GM19025 (cell line): Measurements from ENCODE around the gene SDK2.

Experiments
- ATAC-seq: cut with Tn5 transposase; IDR thresholded peaks from one replicate; pipeline ENCODE4 v1.9.1; 2021; ENCODE audit warnings: mild to moderate bottlenecking, low read depth, moderate library complexity; ENCODE audit not compliant: unreplicated experiment

SDK2 gene

GRCh38 chr17:73635101-73635817 is 9.0 kb downstream of the SDK2 start:
- no peak for ATAC-seq

GRCh38 chr17:73634629-73635028 is 9.6 kb downstream of the SDK2 start:
- no peak for ATAC-seq

DNA sequence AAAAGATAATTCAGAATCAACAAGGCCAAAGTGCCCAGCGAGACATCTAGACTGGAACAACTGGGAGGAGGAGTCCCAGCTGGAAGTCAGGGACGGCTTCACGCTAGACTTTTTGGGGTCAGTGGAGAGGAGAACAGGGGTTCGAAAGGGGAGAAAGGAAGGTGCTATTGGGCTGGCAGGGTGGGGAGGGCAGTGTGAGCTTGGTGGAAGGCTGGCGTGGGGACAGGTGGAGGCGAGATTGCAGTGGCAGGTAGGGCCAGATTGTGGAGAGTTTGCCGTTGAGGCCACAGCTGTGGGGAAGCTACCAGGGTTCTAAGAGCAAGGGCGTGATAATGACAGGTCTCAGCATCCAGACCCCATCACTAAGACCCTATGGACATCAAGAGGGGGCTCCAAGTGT is 10.5 kb downstream of the SDK2 start:
- no peak for ATAC-seq

DNA sequence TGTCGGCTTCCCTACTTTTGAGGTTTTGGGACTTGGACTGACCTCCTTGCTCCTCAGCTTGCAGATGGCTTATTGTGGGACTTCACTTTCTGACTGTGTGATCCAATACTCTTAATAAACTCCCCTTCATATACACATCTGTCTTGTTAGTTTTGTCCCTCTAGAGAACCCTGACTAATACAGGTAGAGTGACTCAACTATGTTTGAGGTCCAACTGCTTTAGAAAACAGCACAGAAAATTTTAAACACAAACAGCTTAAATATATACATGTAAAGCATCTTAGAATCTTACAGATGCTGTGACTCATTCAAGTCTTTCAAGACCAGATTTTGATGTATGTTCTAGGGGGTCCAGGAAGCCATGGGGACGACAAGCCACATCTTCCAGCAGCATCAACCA is 11.7 kb downstream of the SDK2 start:
- ATAC-seq: no peak

DNA sequence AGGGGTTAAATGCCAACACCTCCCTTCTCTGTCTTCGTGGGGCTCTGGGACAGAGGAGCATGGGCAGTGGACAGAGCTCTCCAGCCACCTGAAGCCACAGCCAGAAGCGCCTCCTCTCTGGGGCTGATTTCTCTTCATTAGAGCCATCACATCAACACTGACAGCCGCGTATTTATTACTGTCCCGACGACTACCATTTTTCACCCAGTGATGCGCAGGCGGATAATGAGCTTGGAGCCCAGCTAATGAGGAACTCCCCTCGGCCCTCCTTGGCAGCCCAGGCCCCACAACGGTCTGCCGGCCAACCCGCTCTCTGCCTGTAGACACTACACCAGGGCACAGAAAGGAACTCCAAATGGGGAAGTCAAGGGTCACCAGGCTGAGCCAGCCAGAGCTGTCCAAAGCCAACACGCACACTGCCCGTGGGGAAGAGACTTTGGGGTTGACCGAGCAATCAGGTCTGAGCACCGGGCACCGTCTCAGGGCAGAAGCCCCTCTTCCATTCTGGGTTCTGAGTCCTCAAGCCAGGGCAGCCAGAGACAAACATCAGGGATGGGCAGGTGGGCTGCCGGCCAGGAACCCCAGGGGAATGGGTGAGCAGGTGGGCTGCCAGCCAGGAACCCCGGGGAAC is 13.2 kb downstream of the SDK2 start:
- no peak for ATAC-seq

DNA sequence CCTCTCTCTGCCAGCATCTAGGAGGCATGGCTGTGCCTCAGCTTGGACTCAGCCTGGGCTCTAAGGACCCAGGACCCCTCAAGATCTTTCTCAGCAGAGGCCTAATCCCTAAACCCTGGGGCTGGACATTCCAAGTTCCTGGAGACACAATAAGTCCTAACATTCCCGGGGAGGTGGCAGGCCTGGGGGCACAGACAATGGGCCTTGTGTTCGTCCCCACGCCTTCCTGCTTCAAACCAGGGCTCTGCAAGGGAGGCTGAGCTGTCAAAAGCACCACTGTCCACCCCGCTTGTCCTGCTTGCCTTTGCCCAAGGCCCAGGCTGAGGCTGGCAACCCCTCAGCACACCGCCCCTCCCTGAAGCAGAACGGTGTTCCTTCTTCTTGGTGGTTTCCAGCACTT is 13.7 kb downstream of the SDK2 start:
- ATAC-seq: no peak

GRCh38 chr17:73628642-73629552 is 15.3 kb downstream of the SDK2 start:
- ATAC-seq: no peak

- ATAC-seq: no peak
These were observed 18.1 kb downstream of the SDK2 start for GRCh38 chr17:73625991-73626673.

DNA sequence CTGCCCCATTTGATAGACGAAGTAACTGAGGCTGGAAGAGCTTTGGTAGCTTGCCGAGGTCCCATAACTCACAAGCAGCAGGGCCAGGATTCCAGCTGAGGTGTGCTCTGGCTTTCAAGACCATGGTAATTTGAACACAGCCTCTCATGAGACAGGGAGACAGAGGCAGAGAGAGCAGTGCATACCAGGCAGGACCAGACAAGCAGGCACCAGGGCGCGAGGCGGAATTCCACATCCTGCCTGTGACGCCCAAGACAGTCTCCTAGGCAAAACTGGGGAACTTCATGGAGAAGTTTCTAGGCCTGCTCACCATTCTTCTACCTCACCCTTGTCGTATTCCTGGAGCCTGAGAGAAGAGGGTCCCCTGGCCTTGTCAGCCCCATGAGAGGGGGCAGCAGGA is 19.2 kb downstream of the SDK2 start:
- ATAC-seq: no peak

GRCh38 chr17:73624496-73624988 is 19.7 kb downstream of the SDK2 start:
- no peak for ATAC-seq

- no peak for ATAC-seq
These were observed 20.4 kb downstream of the SDK2 start for GRCh38 chr17:73623818-73624217.

DNA sequence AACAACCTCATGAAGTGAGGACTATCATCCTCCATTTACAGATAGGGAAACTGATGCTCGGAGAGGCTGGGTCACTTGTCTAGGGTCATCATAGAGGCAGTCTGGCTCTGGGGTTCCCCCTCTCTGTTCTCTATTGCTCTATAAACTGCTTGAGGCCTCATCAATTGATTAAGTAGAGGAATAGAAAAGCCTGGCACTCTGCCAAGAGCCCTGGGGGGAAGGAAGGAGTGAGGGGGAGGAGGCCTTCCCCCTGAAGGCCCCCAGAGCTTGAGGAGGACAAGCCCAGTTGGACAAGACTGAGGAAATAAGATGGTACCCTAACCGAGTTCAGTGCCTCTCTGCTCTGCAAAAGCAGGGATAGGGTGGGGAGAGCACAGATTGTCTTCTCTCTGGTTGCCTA is 21.0 kb downstream of the SDK2 start:
- ATAC-seq: no peak

- ATAC-seq: no peak
These were observed 21.9 kb downstream of the SDK2 start for GRCh38 chr17:73622381-73622780.

DNA sequence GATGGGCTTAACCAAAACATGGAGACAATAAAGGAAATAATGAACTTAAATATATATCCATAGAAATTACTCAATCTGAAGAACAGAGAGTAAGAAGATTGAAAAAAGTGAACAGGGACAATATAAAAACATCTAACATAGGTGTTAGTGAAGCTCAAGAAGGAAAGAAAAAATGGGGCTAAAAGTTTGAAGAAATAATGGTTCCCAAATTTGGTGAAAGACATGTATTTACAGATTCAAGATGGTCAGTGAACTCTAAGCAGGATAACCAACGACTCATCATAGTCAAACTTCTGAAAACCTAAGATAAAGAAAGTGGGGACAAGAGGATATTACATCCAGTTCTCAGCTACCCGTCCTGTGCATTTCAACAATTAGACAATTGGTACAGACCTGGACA is 22.6 kb downstream of the SDK2 start:
- no peak for ATAC-seq

DNA sequence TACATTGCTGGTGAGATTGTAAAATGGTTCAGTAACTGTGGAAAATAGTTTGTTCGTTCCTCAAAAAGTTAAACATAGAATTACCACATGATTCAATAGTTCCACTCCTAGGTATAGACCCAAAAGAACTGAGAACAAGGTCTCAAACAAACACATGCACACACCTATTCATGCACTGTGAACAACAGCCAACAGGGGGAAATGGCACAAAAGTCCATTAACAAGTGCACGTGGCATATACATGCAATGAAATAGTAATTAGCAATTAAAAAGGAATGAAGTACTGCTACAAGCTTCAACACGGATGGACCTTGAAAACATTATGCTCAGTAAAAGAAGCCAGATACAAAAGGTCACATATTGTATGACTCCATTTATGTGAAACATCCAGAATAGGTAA is 23.8 kb downstream of the SDK2 start:
- ATAC-seq: no peak

DNA sequence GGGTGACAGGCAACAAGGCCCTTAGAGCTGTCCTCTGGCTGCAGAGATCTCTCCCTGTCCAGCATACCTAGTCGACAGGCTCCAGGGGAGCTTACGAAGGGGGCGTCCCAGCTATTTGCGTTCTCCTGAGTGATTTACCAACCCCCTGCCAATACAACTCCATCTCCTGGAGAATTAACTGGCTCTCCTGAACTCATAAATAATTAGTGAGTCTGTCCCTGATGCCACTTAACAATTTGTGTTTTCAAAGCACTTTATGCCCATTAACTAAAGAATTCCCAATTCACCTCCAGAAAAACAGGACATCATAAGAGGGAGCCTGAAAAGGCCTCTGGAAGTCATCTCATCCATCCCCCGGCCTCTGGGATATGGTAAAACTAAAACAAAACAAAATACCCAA is 26.7 kb downstream of the SDK2 start:
- ATAC-seq: no peak

- no peak for ATAC-seq
These were observed 27.3 kb downstream of the SDK2 start for GRCh38 chr17:73616873-73617404.

- no peak for ATAC-seq
These were observed 27.9 kb downstream of the SDK2 start for GRCh38 chr17:73616120-73616872.

DNA sequence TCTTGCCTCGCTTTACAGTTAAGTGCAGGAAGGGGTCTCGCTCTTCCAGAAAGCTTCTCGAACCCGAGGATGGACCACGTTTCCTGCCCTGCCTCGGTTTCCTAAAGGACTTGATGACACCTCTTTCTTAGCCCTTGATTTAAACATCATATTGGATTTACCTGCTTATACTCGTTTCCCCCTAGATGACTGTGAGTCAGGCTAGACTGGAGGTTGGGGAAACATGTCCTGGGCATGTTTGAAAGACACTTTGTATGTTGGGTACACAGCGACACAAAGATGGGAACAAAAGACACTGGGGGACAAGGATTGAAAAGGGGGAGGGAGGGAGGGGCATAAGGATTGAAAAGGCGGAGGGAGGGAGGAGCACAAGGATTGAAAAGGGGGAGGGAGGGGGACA is 30.0 kb downstream of the SDK2 start:
- no peak for ATAC-seq
